ENCODE data around the gene CDK5R2.

The CDK5R2 gene

DNA sequence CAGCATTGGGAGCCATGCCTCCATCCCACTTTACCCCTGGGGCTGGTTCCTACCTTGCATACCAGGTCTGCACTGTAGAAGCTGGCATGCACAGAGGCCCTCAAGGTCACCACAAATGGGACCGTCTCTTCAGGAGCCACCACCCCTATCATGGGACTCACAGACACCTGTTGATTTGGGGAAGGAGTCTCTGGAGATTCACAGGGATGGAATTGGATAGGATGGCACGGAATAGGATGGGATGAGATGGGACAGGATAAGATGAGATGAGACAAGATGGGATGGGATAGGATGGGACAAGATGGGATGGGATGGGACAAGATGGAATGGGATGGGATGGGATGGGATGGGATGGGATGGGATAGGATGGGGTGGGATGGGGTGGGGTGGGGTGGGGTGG lies 49.8 kb downstream of the CDK5R2 start:
- DNase-seq: no peak

- DNase-seq: peak; percentile 69
Measured at GRCh38 chr2:219010162-219010756, 50.8 kb downstream of the CDK5R2 start.

- no peak for DNase-seq
Measured at GRCh38 chr2:219010873-219011272, 51.4 kb downstream of the CDK5R2 start.
